Myometrial cell (primary cell): ENCODE measurements around the gene DONSON. TPM values are rescaled to one million over a fixed set of nuclear protein-coding genes. Genes with fewer than 3 reads are reported as not detected.

Experiments
- total RNA-seq: library from RNA; depleted of rRNA; stranded (reverse); fragments of >200 nt; gene quantifications from 2 replicates; pipeline ENCODE4 v1.2.3, GENCODE V29; 2015

Gene DONSON
- 22.2 and 24.1 TPM in 2 replicates for total RNA-seq

GRCh38 chr21:33588485-33589335 lies at the start of gene DONSON:
Gene DONSON, minus strand, starts transcription at chr21:33588684. Its CDS starts 43 bp downstream, at chr21:33588641.

GRCh38 chr21:33542640-33543504 lies 45.6 kb downstream of the DONSON start, which contains the start of gene SON:
Gene SON, plus strand, starts transcription at chr21:33543038. Its CDS starts 55 bp downstream, at chr21:33543093.

GRCh38 chr21:33541756-33542639 lies 46.5 kb downstream of the DONSON start, which contains the start of gene GART:
Gene GART, minus strand, starts transcription at chr21:33542117. Its CDS starts 2,802 bp downstream, at chr21:33539315.

Other genes with a start within 250 kb of the DONSON start
- 65.4 and 69.8 TPM in 2 replicates for gene IFNGR2, start 185.3 kb downstream of the DONSON start, total RNA-seq
- 11.8 and 28.0 TPM in 2 replicates for gene TMEM50B, start 108.7 kb downstream of the DONSON start, total RNA-seq
- 0.18 and 1.7 TPM in 2 replicates for gene DNAJC28, start 97.0 kb downstream of the DONSON start, total RNA-seq
- 76.7 and 95.2 TPM in 2 replicates for gene GART, start 46.6 kb downstream of the DONSON start, total RNA-seq
- 71.8 and 79.9 TPM in 2 replicates for gene SON, start 45.6 kb downstream of the DONSON start, total RNA-seq
- gene CRYZL1, start 53.1 kb upstream of the DONSON start, total RNA-seq = 10.4 and 18.1 TPM in 2 replicates
- 35.7 and 62.7 TPM in 2 replicates for gene ITSN1, start 53.8 kb upstream of the DONSON start, total RNA-seq